OCI-LY7 (cell line): ENCODE measurements around the gene LRIG1.

Experiments used
- EZH2phosphoT487 ChIP-seq: fragments of 200-600 bp; sonication (generic); IDR thresholded peaks from 2 replicates; pipeline ENCODE4 v1.6.1; 2018; ENCODE audit warnings: low read depth, borderline replicate concordance, mild to moderate bottlenecking, mixed run types, antibody characterized with exemption, low read length, moderate library complexity, mixed read lengths
- TF ChIP-seq, protein P1 (sequence below): fragments of 200-600 bp; sonication (generic); conservative IDR thresholded peaks from 2 replicates; pipeline ENCODE4 v1.5.1; 2014; ENCODE audit warnings: mild to moderate bottlenecking, antibody characterized with exemption, low read length, moderate library complexity, mixed read lengths

DNA sequence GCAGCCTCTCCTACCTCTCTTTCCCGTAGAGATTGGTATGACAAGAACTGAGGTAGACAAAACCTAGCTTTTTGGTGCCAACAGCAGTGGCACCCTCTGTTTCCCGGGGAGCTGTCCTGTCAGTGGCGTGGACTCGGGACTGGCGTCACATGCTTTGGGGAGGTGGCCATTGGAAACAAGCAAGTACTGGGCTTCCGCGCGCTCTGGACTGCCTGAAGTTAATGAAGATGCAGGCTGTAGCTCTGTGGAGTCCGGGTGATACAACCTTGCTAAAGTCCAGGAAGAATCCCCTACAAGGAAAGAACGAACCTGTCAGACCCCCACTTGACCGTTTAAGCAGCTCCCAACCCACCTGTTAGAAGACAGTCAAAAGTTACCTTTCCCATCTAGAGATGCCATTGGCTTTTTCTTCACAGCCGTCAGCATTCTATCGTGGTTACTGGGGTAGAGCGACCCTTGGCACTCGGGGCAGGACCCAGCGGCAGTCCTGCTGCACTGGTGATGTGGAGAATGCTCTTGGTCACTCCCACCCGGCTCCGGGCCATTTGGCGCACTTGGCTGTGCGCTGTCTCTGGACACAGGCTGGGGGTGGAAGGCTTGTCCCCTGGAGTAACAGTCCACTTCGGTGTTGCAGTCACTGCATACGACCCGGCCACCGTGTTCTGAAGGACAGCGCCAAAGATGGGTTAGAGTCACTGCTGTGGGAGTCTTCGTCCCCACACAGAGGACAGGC is 120.5 kb downstream of the LRIG1 start:
- TF ChIP-seq, protein P1, sequence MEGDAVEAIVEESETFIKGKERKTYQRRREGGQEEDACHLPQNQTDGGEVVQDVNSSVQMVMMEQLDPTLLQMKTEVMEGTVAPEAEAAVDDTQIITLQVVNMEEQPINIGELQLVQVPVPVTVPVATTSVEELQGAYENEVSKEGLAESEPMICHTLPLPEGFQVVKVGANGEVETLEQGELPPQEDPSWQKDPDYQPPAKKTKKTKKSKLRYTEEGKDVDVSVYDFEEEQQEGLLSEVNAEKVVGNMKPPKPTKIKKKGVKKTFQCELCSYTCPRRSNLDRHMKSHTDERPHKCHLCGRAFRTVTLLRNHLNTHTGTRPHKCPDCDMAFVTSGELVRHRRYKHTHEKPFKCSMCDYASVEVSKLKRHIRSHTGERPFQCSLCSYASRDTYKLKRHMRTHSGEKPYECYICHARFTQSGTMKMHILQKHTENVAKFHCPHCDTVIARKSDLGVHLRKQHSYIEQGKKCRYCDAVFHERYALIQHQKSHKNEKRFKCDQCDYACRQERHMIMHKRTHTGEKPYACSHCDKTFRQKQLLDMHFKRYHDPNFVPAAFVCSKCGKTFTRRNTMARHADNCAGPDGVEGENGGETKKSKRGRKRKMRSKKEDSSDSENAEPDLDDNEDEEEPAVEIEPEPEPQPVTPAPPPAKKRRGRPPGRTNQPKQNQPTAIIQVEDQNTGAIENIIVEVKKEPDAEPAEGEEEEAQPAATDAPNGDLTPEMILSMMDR, result no peak
- no peak for TF ChIP-seq EZH2phosphoT487
